T-helper 9 cell (primary cell): ENCODE results near the gene ZNF25.
"Not testable (repeated sequence)": the region's sequence is repeated elsewhere in the genome, so short reads cannot be mapped to it uniquely, and the experiment has no call there.

Source experiments
- DNase-seq: peaks from one replicate; pipeline ENCODE4 v3.0.0-alpha.2; 2020

The ZNF25 gene

DNA sequence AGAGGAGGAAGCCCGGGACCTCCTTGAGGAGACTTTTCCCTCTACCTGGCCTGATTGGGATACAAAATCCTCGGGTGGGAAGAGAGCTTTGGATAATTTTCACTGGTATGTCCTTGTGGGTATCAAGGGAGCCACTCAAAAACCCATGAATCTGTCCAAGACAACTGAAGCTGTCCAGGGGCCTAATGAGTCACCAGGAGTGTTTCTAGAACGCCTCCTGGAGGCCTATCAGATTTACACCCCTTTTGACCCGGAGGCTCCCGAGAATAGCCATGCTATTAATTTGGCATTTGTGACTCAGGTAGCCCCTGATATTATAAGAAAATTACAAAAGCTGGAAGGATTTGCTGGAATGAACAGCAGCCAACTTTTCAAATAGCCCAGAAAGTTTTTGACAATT lies 38.6 kb downstream of the ZNF25 start:
- no peak for DNase-seq

DNA sequence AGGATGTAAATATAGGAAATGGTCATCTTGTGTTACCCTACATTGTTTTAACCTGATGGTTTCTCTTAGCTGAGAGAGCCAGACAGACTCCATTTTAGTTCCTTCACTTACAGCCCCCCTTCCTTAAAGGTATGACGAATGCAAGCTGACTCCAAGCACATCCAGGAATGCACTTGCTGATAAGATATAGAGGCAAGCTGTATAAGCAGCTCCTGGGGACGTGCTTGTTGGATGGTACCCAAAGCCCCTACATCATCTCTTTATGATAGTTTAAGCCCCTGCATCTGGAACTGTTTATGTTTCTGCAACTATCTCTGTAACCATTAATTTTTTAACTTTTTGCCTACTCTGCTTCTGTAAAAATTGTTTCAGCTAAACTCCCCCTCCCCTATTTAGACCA lies 41.7 kb downstream of the ZNF25 start:
- DNase-seq, result no peak

DNA sequence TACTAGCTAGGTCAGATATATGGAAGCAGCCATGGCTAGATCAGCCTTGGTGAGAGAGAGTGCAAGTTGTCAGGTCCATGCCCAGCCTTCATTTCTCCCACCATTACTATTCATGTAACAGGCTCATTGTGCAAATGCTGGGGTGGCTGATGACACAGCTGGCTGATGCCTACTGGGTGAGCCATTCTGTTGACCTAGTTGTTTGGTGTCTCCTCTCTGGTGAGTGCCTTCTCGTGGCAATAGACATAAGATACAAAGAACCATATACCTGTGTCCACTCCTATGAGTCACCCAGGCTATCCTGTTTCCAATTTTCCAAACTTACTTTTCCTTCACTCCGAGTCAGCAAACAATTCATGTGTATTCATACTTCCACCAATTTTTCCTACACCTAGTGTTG lies 46.0 kb downstream of the ZNF25 start:
- DNase-seq, result no peak

DNA sequence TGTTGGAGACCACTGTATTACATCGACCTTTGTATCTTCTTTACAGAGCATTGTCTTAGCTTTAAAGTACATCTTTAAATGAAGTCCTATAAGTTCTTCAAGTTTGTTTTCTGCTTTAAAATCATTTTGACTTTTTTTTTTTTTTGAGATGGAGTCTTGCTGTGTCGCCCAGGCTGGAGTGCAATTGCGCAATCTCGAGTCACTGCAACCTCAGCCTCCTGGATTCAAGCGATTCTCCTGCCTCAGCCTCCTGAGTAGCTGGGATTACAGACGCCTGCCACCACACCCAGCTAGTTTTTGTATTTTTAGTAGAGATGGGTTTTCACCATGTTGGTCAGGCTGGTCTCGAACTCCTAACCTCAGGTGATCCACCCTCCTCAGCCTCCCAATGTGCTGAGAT lies 68.3 kb downstream of the ZNF25 start:
- not testable (repeated sequence) for DNase-seq

DNA sequence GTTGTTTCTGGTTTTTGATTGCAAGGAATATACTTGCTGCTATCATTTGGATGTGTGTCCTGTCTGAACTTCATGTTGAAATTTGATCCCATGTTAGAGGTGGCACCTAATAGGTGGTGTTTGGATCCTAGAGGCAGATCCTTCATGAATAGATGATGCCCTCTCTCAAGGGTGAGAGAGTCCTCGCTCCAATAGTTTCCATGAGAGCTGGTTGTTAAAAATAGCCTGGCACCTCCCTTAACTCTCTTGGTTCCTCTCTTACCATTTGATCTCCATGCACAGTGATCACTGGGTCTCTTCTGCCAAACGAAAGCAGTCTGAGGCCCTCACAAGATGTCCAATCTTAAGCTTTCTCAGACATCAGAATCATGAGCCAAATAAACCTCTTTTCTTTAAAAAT lies 70.1 kb downstream of the ZNF25 start:
- DNase-seq, result no peak
